DMS79 (cell line): ENCODE measurements around the gene CCDC124.

Experiments
- DNase-seq: peaks from one replicate; lab custom pipeline; 2025; lab: John Stamatoyannopoulos, UW

Gene CCDC124

DNA sequence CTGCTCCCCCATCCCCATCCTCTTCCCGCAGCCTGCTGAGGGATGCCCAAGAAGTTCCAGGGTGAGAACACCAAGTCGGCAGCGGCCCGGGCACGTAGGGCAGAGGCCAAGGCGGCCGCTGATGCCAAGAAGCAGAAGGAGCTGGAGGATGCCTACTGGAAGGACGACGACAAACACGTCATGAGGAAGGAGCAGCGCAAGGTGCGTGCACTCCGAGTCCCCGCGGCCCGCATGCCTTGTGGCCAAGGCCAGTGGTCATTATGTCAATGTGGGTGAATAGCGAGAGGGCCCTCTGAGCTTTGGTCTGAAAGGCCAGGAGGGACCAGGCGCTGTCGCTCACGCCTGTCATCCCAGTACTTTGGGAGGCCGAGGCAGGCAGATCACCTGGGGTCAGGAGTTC lies 3.6 kb downstream of the CCDC124 start:
- no peak for DNase-seq

DNA sequence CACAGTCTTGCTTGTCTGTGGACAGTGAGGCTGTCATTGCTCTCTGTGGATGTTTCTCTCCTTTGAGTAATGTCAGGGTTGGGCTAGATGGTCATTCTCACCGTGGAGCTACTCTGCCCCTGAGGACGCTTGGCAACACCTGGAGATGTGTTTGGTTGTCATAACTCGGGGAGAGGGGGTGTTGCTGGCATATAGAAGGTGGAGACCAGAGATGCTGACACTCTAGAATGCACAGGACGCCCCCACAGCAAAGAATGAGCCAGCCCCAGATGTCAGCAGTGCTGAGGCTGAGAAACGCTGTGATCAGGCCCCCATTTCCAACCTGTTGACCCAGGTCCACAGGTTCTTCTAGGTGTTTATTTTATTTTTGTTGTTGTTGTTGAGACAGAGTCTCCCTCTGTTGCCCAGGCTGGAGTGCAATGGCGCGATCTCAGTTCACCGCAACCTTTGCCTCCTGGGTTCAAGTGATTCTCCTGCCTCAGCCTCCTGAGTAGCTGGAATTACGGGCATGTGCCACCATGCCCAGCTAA lies 4.6 kb downstream of the CCDC124 start:
- no peak for DNase-seq

DNA sequence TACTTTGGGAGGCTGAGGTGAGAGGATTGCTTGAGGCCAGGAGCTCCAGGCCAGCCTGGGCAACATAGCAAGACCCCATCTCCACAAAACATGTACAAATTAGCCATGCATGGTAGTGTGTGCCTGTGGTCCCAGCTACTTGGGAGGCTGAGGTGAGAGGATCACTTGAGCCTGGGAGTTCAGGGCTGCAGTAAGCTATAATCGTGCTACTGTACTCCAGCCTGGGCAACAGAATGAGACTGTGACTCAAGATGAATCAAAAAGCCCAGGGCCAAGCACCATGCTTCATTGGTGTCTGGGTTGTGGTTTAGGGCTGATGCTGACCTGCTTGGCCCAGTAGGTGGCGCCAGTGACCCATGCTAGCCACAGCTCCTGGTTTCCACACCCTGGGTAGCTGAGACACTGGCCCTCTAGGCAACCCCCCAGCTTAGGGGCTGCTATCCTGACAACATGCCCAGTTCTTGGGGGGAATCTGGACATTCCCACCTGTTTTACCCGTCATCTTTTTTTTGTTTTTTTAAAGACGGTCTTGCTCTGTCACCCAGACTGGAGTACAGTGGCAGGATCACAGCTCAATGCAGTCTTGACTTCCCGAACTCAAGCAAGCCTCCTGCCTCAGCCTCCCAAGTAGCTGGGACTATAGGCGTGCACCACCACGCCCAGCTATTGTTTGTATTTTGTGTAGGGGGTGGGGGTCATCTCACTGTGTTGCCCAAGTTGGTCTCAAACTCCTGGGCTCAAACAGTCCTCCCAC lies 5.5 kb downstream of the CCDC124 start:
- peak; percentile 34 for DNase-seq

DNA sequence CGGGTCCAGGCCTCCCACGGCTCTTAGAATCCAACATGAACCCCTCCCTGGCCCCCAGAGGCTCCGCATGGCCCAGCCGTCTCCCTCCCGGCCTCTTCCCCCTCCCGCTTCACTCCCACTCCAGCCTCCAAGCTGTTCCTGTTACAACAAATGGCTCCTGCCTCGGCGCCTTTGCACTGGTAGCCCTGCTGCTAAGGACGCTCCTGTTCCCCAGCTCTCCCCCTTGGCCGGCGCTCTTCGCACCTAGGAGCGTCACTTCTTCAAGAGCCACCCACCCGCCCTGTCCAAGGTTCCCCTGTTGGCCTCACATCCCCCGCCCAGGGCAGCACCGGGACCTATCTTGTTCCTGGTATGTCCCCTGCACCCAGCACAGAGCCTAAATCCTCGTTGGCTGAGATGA lies 9.4 kb downstream of the CCDC124 start:
- no peak for DNase-seq

DNA sequence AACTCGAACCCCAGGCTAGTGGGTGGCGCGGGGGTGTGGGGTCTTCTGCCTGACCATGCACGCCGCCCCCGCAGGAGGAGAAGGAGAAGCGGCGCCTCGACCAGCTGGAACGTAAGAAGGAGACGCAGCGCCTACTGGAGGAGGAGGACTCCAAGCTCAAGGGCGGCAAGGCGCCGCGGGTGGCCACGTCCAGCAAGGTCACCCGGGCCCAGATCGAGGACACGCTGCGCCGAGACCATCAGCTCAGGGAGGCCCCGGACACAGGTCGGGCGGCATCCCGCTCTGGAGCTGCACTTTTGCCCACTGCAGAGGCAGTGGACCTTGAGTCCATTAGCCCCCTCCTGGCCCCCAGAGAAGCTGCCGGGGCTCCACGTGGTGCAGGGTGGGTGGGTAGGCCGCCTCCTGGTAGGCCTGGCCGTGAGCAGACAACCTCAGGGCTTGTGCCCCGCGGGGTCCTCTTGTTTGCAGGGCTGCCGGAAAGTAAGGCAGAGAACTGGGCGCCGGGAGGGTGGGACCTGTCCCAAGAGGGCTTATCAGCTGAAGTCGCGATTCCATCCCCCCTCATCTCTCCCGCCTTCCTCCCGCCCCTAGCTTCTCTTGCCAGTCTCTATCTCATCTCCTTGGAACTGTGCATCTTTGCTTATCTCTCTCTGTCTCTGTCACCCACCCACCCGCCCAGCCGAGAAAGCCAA lies 9.9 kb downstream of the CCDC124 start:
- DNase-seq, result no peak

DNA sequence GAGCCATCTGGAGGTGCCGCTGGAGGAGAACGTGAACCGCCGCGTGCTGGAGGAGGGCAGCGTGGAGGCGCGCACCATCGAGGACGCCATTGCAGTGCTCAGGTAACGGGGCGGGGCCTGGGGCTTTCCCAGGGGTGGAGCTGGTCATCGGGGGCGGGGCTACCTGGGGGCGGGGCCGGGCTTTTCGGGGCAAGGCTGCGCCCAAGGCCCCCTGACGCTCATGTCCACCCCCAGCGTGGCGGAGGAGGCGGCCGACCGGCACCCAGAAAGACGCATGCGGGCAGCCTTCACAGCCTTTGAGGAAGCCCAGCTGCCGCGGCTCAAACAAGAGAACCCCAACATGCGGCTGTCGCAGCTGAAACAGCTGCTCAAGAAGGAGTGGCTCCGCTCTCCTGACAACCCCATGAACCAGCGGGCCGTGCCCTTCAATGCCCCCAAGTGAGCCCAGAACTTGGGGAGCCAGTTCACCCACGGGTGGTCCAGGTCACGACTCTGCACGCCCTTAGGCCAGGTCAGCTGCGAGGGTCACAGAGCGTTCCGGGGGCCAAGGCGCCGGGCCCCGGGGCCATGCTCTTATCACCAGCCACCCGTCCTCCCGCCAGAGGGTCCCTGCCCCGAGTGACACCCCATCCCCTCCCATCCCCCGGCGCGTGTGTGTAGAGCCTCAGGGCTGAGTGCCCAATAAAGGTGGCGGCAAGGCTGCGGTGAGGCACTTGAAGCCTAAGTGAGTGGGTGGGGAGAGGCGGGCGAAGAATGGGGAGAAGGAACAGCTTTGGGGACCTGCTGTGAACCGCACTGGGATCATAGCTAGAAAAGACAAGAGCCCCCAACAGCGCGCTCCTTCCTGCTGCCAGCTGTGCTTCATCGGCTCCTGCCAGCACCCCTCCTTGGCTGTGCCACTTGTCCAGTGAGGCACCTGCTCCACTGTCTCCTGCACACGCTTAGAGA lies 10.7 kb downstream of the CCDC124 start:
- peak; percentile 36 for DNase-seq

DNA sequence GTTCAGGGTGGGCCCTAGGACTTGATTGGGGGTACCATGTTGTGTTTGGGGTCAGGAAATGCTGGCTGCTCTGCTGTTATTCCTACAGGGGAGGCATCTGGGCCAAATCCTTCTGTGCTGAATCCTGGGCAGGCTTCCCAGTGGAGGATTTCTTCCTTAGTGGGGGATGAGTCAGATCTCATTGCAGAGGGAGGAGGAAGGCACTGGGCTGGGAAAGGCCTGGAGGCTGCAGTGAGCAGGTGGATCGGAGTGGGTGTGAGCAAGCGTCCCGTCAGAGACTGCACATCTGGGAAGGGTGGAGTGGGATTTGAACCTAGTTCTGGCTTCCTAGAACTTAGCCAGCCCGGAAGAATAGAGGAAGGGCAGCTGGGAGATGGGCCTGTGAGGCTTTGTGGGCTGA lies 11.5 kb downstream of the CCDC124 start:
- no peak for DNase-seq

DNA sequence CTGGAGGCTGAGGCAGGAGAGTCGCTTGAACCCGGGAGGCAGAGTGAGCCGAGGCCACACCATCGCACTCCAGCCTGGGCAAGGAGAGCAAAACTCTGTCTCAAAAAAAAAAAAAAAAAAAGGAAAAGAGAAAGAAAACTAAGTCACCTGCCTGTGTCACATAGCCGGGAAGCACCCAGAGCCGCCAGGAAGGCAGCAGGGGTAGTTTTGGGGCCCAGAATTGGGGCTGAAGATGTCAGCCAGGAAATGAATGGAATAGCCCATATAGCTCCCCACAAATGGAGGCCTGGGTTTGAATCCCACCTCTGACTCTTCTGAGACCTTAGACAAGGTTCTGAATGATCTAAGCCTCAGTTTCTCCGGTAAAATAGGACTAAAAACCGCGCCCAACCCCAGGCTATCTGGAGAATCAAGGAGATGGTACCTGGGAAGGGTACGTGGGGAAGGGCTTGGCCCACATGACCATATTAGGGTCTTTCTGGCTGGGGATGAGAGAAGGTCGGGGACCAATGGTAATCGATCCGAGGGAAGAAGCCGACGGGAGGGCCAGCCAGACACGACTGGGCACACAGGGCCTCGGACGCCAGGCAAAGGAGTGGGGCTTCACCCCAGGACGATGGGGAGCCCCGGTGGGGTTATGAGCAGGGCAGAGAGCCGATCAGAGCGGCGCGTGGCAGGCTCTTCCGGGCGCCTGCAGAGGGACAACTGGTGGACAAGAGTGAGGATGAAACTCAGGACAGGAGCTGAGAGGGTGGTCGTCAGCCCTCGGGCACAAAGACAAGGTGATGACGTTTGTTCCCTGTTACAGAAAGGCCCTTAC lies 14.4 kb downstream of the CCDC124 start:
- DNase-seq, result no peak

DNA sequence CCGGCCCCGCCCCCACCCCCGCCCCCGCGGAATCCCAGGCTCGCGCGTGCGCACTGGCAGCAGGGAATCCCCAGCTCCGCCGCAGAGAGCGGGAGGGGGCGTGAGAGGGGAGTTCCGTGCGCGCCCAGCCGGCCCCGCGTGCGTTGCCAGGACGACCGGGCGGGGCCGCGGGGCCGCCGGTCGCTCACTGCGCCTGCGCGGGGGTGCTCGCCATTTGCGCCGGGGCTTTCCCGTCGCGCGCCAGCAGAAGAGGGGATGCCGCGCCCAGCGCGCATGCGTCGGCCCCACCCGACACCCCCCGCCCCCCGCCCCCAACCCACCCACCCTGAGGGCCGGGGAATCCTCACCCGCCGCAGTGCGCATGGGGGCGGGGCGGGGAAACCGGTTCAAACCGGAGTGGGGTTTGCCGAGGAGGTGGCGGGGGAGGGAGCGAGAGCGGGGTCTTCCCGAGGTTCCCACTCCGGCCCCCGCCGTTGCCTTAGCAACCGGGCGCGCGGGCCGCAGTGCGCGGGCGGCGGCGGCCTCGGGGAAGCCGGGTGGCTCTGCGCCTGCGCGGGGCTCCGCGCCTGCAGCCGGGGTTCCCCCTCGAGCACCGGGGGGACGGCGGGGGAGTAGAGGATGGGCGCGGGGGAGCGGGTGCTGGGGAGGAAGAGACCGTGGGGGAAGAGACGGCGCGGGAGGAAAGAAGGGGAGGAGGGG lies 15.1 kb downstream of the CCDC124 start:
- DNase-seq, result peak; percentile 98

DNA sequence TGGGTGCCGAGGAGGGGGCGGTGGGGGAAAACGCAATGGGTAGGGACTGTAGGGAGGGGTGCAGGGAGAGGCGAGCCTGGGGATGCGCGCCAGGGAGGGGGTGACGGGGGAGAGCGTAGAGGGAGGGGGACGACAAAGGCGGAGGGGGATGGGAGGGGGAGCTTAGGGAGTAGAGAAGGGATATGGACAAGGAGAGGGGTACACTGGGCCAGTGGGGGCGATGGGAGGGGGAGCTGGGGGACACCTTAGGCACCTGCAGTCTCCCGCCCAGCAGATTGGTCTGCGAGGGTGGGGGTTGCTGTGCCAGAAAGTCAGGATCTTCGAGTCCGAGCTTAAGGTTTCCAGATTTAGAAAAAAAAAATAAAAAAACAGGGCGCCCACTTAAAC lies 15.7 kb downstream of the CCDC124 start:
- no peak for DNase-seq

DNA sequence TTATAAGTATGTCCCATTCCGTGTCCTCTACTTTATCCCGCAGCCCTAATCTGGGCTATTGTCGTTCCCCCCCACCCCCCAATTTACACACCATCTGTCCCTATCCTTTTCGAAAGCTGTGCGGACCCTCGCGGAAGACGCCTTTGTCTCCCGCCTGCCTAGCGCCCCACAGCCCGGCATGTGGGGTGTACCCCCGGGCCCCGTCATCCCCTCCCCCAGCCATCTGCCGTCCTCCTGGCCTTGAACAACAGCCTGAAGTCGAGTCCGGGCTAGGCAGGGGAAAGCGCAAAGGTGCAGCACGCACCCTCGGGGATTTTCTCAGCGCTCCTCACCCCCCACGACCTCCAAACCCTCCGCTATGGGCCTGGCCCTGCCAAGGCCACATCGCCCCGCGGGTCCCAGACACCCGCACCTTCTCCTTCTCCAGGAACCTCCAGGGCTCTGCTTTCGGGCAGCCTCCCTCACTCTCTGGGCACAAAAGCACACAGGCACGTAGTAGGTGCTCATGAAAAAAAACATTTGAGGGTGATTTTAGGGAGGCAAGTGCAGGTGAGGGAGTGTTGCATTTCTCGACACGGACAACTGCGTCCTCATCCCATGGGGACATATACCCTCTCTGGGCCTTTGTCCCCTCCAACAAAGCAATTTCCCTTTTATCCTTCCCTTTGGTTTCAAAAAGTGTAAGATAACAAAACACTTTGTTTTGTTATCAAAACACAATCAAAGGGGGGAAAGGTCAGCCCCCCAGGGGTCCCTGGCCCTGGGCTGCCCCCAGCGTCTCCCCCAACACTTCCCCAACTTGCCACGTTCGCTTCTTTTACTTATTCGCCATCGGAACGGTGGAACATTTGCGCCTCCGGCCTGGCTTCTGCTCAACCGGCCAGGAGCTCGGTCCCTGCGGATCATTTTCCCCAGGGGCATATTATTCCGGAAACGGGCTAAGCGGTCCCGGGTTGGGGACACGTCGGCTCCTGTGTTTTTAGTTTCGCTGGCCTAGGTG lies 16.4 kb downstream of the CCDC124 start:
- DNase-seq, result peak; percentile 46

DNA sequence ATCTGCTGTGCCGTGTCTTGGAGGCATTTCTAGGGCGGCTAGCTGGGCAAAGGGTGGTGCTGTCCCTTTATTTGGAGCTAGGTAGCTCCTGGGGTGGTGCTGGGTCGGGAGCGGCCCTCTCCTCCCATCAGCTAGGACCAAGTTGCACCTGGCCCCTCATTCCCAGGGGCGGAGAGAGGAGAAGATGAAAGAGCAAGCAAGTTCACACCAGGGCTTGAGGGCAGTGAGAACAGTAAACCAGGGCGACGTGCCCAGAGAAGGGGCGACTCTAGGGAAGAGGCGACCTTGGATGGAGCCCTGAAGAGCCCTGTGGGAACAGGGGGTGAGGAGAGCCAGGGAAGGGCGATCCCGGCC lies 17.1 kb downstream of the CCDC124 start:
- peak; percentile 93 for DNase-seq

DNA sequence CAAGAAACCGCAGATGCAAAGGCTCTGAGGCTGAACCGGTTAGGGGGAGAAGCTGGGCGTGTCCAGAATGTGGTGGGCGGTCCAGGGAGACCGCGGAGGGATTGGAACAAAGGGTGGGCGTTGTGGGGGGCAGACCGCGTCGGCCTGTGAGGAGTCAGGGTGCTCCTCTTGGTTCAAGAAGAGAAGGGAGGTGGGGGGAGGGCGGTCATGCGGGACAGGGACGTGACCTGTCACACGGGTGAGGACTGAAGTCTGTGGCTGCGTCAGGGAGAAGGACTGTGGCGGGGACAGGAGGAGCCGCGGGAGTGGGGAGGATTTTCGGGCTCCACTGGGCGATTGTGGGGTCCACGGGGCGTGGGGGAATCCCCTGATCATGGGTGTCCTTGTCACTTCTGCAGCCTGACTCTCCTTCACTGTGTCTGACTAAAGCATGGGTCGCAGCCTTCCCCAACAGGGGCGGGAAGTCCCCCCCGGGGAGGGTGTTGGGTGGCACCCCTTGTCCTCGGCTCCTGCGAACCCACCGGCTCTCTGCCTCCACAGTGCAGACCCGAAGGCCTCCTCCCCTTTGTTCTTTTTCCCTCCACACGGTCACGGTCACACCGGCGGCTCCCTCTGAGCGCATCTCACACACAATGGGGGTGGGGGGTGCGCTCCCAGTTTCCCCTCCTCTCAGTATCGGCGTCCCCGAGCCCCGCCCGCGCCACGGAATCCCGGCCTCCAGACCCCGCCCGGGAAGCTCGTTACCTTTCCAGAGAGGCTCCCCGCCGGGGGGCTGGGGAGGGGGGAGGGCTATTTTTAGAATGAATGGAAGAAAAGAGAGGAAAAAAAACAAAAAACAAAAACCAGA lies 17.7 kb downstream of the CCDC124 start:
- DNase-seq, result peak; percentile 93

DNA sequence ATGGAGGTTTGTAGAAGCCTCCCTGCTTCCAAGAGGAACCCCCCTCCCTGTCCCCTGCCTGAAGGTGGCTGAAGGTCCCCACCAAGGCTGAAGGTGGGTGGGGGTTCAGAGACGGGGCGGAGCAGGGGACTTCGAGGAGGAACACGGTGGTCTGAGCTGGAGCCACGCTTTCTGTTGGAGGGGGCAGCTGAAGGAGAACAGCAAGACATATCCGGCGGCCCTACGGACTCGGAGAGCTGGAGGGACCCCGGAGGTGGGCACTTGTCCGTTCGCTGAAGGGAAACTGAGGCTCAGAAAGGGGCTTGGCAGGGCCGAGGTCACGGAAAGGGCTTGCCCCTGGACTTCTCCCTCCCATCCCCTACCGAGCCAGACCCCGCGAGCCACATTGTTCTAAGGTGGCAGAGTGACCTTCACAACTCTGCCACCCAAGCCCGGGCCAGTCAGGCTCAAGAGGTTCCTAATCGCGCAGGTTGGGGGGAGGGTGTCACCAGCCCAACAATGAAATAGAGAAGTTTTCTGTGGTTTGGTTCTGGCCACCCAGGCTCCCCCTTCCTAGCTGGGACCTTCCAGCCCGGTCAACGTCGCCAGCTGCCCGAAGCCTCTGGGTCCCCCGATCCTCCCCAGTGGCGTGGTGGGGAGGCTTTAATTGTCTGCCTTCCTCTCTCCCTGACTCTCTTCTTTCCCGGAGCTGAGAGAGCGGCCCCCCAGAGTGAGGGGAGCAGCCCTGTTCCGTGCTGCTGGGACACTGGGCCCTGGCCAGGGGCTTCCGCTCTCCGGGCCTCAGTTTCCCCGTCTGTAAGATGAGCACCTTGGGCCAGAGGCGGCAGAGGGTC lies 18.6 kb downstream of the CCDC124 start:
- DNase-seq, result peak; percentile 77

DNA sequence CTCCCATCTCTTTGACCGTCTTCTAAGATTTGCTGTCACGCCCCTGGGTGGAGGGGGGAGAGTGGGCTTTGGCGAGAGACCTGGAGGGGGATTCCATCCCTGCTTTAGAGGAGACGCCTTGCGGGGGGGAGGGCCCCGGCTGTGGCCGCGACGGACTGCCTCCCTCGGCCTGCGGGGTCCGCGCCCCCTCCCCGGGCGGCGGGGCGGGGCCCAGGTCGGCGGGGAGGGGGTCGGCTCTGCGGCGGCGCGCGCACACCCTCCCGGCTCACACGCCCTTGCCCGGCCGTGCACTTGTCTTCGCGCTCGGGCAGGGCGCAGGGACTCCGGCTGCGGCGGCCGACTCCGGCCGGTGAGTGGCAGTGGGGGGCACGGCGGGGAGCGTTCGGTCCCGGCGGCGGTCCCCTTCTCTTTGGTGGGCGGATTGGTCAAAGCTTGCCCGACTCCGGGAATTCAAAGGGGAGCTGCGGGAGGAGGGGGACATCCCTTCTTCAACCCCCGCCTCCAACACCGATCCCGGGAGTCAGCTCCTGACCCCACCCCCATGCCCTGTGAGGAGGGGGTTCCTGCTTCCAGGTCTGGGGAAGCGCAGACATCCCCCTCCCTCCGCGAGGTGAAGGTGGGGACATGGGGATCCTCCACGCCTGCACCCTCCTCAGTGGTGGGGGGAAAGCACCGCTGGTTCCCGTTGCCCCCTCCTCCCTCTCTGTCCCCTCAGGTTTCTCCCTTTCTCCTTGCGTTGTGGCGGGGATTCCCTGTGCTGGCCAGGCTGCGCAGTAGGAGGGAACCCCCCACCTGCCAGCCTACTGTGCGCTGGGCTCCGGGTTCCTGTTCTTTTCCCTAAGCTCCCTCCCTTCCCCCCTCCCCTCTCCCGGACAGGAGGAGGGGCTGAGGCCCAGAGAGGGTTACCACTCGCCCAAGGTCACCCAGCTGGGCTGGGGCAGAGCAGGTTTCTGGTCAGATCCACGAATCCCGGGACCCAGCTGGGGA lies 19.5 kb downstream of the CCDC124 start:
- no peak for DNase-seq

DNA sequence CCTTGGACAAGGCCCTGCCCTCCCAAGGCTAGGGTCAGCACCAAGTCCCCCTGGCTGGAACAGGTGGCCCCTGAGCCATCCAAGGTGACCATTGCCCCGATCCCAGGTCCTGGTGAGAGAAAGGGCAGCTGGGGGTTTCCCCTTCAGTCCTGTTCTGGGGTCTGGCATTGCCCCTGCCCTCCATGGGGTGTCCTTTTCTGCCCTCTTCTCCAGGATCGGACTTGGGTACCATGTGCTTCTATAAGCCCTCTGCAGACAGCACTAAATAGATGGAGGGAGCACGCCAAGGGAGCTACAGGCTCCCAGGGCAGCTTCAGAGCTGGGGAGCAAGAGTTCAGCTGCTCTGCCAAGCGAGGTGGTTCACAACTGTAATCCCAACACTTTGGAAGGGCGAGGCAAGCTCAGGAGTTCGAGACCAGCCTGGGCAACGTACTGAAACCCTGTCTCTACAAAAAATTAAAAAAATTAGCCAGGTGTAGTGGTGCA lies 20.5 kb downstream of the CCDC124 start:
- no peak for DNase-seq
